Suprapubic skin (tissue), 4 donors: ENCODE data around the gene EGFR. TPM values are rescaled to one million over a fixed set of nuclear protein-coding genes. Genes with fewer than 3 reads are reported as not detected.

Source experiments
- DNase-seq, 2 donors: peaks; one replicate each; pipeline ENCODE4 v3.0.0-alpha.2; 2019; ENCODE audit warnings: low spot score in 2 of 2
- H3K27ac ChIP-seq: fragments of 200-600 bp; sonication (generic); one replicate; pipeline ENCODE4 v1.5.1; 2019
- H3K27me3 ChIP-seq: fragments of 200-600 bp; sonication (generic); one replicate; pipeline ENCODE4 v1.5.1; 2019
- H3K36me3 ChIP-seq: fragments of 200-600 bp; sonication (generic); one replicate; pipeline ENCODE4 v1.5.1; 2019
- H3K4me1 ChIP-seq: fragments of 200-600 bp; sonication (generic); one replicate; pipeline ENCODE4 v1.5.1; 2019
- H3K4me3 ChIP-seq: fragments of 200-600 bp; sonication (generic); one replicate; pipeline ENCODE4 v1.5.1; 2019; ENCODE audit warnings: mild to moderate bottlenecking
- H3K9me3 ChIP-seq: fragments of 200-600 bp; sonication (generic); one replicate; pipeline ENCODE4 v1.5.1; 2019
- EP300 ChIP-seq: sonication (generic); formaldehyde crosslinking; IDR thresholded peaks from one replicate; pipeline ENCODE4 v1.6.1; 2017; ENCODE audit warnings: antibody characterized with exemption
- POLR2A ChIP-seq, 2 donors: fragments of 450-650 bp; IDR thresholded peaks; one replicate each; pipeline ENCODE4 v1.6.1; 2017; ENCODE audit warnings: antibody characterized with exemption in 2 of 2, mild to moderate bottlenecking in 2 of 2, moderate library complexity in 2 of 2
- POLR2AphosphoS5 ChIP-seq, 3 donors: sonication (generic); formaldehyde crosslinking; IDR thresholded peaks; one replicate each; pipeline ENCODE4 v1.6.1; 2017; ENCODE audit warnings: antibody characterized with exemption in 3 of 3
- WGBS: methylation state at CpG from one replicate; pipeline ENCODE4 v1.1.5; 2018; 5-methylcytosine and 5-hydroxymethylcytosine counted together
- total RNA-seq, 4 donors: library from RNA; depleted of rRNA; stranded (reverse); fragments of >200 nt; gene quantifications; one replicate each; pipeline ENCODE4 v1.1.0, GENCODE V29; 2016
- TF ChIP-seq, protein P1 (sequence below), 2 donors: fragments of 200-600 bp in 1 of 2; fragments of 450-650 bp in 1 of 2; sonication (generic) in 1 of 2; IDR thresholded peaks; one replicate each; pipeline ENCODE4 v1.5.1; 2016 to 2019; ENCODE audit warnings: antibody characterized with exemption in 2 of 2, mild to moderate bottlenecking in 1 of 2, moderate library complexity in 1 of 2

Gene EGFR
- total RNA-seq, 4 donors from 2014 or later, result 231 to 341 (median 271) TPM

DNA sequence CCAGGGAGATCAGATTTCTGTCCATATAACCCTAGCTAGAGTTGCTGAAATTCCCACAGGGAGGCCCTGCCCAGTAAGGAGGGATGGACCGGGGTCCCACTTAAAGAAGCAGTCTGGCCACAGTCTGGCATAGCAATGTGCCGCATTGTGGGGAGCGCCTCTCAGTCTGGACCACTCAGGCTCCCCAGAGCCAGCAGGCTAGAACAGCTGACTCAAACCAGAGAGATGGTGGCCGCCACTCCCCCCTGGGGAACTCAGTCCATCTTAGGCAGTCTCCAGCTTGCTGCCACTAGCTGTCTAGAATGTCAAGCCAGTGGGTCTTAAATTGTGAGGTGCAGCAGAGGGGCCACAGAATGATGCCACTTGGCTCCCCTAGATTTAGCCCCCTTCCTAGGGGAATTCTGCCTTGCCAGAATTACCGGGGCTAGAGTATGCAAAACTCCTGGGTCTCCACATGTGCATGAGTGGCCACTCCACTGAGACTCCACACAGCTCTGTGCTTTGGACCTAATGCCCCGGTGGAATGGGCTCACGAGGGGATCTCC is 213.0 kb downstream of the EGFR start:
- Histone ChIP-seq H3K9me3 (peaks cover 4% of the 10 kb centered on the region), H3K4me1 (no peaks in the 10 kb centered on the region), H3K27me3 (peaks cover 6% of the 10 kb centered on the region), H3K36me3 (no peaks in the 10 kb centered on the region), H3K4me3 (no peak overlapping the region), H3K27ac (no peak overlapping the region)
- WGBS, result 83% methylated on average over 3 of the region's 7 CpGs
- no peak for DNase-seq
- TF ChIP-seq, protein P1, sequence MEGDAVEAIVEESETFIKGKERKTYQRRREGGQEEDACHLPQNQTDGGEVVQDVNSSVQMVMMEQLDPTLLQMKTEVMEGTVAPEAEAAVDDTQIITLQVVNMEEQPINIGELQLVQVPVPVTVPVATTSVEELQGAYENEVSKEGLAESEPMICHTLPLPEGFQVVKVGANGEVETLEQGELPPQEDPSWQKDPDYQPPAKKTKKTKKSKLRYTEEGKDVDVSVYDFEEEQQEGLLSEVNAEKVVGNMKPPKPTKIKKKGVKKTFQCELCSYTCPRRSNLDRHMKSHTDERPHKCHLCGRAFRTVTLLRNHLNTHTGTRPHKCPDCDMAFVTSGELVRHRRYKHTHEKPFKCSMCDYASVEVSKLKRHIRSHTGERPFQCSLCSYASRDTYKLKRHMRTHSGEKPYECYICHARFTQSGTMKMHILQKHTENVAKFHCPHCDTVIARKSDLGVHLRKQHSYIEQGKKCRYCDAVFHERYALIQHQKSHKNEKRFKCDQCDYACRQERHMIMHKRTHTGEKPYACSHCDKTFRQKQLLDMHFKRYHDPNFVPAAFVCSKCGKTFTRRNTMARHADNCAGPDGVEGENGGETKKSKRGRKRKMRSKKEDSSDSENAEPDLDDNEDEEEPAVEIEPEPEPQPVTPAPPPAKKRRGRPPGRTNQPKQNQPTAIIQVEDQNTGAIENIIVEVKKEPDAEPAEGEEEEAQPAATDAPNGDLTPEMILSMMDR (IDR thresholded peaks at IDR 0.05), result no peak
- no peak for TF ChIP-seq POLR2AphosphoS5 (IDR thresholded peaks at IDR 0.05)
- no peak for TF ChIP-seq POLR2A (IDR thresholded peaks at IDR 0.05)
- no peak for TF ChIP-seq EP300

DNA sequence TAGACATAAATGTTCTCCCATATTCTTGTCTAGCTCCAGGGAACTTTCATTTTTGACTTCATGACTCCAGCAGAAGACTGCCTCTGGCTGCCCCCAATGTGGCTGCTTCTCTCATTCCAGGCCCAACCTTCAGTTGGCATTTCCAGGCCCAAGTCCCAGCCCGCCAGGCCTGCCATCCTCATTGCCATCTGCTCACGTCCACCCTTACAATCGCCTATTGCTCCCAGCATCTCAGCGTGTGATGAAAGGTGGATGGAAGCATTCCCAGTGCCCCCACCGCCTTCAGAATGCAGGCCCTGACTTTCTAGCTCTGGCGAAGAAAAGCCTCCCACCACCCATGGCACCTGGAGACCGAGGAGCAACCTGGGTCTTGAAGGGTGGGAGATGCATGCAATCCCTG is 214.2 kb downstream of the EGFR start:
- peaks cover 6% of the 10 kb centered on the region for H3K27me3 ChIP-seq
- TF ChIP-seq, protein P1 (IDR thresholded peaks at IDR 0.05), result no peak
- TF ChIP-seq EP300 (no peak), POLR2AphosphoS5 (IDR thresholded peaks at IDR 0.05) (no peak), POLR2A (IDR thresholded peaks at IDR 0.05) (no peak)
- H3K4me1 ChIP-seq, result no peaks in the 10 kb centered on the region
- DNase-seq, result no peak
- H3K27ac ChIP-seq, result no peak overlapping the region
- H3K36me3 ChIP-seq, result no peaks in the 10 kb centered on the region
- no peak overlapping the region for H3K4me3 ChIP-seq
- peaks cover 4% of the 10 kb centered on the region for H3K9me3 ChIP-seq
- WGBS, result 96% methylated on average over 7 of the region's 7 CpGs

GRCh38 chr7:55234408-55234807 is 215.6 kb downstream of the EGFR start:
- H3K27me3 ChIP-seq, result peaks cover 8% of the 10 kb centered on the region
- no peak for TF ChIP-seq POLR2AphosphoS5 (IDR thresholded peaks at IDR 0.05)
- no peak for TF ChIP-seq POLR2A (IDR thresholded peaks at IDR 0.05)
- TF ChIP-seq EP300, result no peak
- TF ChIP-seq, protein P1 (IDR thresholded peaks at IDR 0.05), result no peak
- no peaks in the 10 kb centered on the region for H3K36me3 ChIP-seq
- H3K4me1 ChIP-seq, result no peaks in the 10 kb centered on the region
- DNase-seq, result no peak
- 89% methylated on average over 9 of the region's 11 CpGs for WGBS
- no peak overlapping the region for H3K27ac ChIP-seq
- peaks cover 4% of the 10 kb centered on the region for H3K9me3 ChIP-seq
- no peak overlapping the region for H3K4me3 ChIP-seq

GRCh38 chr7:55235115-55235514 is 216.3 kb downstream of the EGFR start:
- H3K4me3 ChIP-seq, result no peak overlapping the region
- WGBS, result 87% methylated on average over 13 of the region's 14 CpGs
- H3K9me3 ChIP-seq, result no peaks in the 10 kb centered on the region
- peaks cover 8% of the 10 kb centered on the region for H3K27me3 ChIP-seq
- H3K4me1 ChIP-seq, result no peaks in the 10 kb centered on the region
- no peak overlapping the region for H3K27ac ChIP-seq
- DNase-seq, result no peak
- no peaks in the 10 kb centered on the region for H3K36me3 ChIP-seq
- TF ChIP-seq EP300 (no peak), POLR2A (IDR thresholded peaks at IDR 0.05) (no peak), POLR2AphosphoS5 (IDR thresholded peaks at IDR 0.05) (no peak)
- TF ChIP-seq, protein P1 (IDR thresholded peaks at IDR 0.05), result no peak

DNA sequence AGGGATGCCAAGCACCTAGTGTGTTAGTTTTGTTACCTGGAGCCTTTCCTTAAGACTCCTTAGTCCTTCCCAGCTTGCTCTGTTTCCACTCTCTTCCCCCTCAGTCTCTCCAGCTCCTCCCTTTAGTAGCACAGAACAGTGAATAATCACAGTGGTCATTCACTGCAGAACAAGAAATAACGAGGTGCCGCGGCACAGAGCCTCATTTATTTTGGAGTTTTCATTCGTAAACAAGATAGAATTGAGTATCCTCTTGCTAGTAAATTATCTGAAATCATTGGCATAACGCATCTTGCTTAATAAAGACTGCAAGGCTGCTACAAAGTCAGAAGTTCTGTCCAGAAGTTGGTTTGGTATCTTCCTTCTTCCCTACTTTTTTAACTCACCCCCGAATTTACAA is 217.0 kb downstream of the EGFR start:
- TF ChIP-seq POLR2A (IDR thresholded peaks at IDR 0.05) (no peak), EP300 (no peak), POLR2AphosphoS5 (IDR thresholded peaks at IDR 0.05) (no peak)
- TF ChIP-seq, protein P1 (IDR thresholded peaks at IDR 0.05), result no peak
- Histone ChIP-seq H3K27me3 (peaks cover 8% of the 10 kb centered on the region), H3K27ac (no peak overlapping the region), H3K4me1 (no peaks in the 10 kb centered on the region), H3K4me3 (no peak overlapping the region), H3K36me3 (no peaks in the 10 kb centered on the region), H3K9me3 (no peaks in the 10 kb centered on the region)
- DNase-seq, result no peak
- WGBS, result 83% methylated on average over 6 of the region's 6 CpGs
